HG03095 (cell line): ENCODE results near the gene NECAB2.

ENCODE experiments used
- ATAC-seq: cut with Tn5 transposase; IDR thresholded peaks from one replicate; pipeline ENCODE4 v1.9.1; 2021; ENCODE audit warnings: moderate library complexity; ENCODE audit not compliant: unreplicated experiment

NECAB2 gene

DNA sequence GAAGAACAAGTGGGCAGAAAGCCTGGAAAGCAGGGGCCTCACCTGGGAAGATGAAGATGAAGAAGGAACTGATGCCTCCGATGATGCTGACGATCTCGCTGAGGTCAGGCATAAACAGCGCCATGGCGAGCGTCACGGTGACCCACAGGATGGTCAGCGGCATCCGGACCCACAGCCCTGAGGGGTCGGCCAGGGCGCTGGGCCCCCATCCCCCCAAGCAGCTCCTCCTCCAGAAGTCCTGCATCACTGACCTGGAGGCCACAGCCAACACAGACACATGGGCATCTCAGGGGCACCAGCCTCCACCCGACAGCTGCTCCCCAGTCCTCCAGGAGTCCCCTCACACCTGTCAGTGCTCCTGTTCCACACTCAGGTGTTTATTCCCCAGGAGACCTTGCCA lies 48.4 kb downstream of the NECAB2 start:
- no peak for ATAC-seq

DNA sequence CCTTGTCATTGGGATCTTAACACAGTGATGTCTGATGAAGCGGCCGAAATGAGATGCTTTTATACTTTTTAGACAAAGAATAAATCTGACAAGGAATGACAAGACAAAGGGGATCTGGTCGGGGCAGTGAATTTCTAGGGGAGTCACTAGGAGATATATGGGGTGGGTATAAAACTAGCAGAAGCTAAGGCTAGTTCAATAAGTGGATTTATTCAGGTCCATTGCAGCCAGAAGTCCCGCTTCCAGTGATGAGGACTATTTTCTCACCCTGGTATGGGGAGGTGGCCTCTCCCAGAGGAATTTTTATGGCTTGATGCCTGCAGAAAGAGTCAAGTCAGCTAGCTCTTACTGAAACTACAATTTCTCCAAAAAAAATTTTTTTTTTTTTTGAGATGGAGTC lies 50.7 kb downstream of the NECAB2 start:
- ATAC-seq = no peak

DNA sequence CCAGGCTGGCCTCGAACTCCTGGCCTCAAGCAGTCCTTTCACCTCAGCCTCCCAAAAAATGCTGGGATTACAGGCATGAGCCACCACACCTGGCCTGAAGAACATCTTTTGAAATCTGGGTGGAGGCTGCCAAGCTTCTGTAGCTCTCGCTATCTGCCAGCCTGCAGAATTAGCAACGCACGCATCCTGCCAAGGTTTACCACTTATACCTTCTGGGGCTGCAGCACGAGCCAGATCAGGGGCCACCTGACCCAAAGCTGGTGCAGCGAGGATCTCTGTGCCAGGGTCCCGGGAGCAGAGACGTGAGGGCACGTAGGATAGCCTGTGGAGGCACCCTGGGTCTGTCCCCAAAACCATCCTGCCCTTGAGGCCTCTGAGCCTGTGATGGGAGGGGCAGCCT lies 52.3 kb downstream of the NECAB2 start:
- ATAC-seq = no peak

DNA sequence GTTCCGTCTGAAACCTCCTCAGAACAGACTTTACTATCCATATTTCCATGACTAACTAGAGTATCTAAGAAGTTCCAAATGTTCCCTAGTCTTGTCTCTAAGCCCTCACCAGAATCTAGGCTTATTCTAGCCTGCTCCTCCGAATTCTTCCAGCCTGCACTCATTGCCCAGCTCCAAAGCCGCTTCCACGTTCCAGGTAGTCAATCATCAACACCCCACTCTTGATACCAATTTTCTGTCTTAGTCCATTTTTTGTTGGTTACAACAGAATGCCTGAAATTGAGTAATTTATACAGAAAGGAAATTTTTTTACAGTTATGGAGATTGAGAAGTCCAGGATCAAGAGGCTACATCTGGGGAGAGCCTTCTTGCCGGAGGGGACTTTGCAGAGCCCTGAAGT lies 53.4 kb downstream of the NECAB2 start:
- no peak for ATAC-seq

DNA sequence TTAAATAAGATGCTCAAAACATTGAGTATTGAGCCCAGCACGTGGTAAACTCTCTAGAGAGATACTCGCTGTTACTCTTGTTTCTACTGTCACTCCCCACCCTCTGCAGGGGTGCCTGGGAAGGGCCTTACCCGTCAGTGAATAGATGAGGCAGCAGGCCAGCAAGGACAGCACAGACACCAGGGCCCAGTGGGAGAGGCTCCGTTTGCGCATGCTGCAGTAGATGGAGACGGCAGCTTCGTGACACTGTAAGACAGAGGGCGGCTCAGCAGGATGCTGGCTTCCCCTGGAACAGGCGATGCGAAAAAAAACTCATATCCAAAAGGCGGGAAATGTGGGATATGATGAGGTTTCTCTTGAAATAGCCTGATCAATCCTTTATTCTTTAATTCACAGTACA lies 54.6 kb downstream of the NECAB2 start:
- no peak for ATAC-seq

DNA sequence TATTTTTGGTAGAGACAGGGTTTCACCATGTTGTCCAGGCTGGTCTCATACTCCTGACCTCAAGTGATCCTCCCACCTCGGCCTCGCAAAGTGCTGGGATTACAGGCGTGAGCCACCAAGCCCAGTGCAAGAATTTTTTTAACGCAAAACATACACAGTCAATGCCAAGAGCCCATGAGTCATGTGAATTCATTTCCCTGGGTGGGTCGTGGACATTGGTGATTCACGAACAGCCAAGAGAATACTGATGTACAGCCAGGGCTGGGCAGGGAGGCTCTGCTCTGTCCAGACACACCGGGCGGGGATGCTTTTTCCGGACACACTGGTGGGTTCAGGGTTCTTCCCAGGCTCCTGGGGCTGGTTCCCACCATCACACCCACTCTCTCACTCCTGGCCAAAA lies 56.8 kb downstream of the NECAB2 start:
- no peak for ATAC-seq

DNA sequence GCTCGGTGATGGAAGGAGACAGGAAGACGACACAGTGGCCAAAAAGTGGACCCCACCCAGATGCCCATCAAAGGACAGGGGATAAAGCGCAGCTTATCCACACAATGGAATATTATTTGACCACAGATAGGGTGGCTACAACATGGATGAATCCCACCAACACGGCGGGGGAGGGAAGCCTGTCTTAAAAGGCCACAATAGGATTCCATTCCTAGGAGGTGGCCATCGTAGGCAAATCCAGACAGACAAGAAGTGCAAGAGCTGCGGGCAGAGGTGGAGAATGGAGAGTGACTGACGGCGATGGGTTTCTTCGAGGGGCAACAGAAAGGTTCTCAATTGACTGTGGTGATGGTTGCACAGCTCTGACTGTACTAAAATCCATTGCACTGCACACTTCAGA lies 58.6 kb downstream of the NECAB2 start:
- ATAC-seq = no peak

DNA sequence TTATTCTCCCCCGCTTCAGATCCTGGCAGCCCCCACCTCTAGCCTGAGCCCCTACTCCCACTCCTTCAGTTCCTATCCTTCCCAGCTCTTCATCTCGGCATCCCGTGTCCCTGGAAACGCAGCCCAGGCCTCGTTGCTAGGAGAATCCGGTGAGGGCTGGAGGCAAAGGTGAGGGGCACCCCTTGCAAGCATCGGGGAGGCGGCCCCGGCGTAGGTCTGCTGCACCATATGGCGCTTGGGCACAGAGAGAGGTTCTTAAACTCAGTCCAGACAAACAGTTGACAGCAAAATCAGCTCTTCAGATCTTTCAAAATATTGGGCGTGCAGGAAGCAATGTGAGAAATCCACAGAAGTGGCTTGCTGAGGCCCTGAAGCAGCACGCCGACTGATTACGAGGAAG lies 59.6 kb downstream of the NECAB2 start:
- ATAC-seq = no peak

DNA sequence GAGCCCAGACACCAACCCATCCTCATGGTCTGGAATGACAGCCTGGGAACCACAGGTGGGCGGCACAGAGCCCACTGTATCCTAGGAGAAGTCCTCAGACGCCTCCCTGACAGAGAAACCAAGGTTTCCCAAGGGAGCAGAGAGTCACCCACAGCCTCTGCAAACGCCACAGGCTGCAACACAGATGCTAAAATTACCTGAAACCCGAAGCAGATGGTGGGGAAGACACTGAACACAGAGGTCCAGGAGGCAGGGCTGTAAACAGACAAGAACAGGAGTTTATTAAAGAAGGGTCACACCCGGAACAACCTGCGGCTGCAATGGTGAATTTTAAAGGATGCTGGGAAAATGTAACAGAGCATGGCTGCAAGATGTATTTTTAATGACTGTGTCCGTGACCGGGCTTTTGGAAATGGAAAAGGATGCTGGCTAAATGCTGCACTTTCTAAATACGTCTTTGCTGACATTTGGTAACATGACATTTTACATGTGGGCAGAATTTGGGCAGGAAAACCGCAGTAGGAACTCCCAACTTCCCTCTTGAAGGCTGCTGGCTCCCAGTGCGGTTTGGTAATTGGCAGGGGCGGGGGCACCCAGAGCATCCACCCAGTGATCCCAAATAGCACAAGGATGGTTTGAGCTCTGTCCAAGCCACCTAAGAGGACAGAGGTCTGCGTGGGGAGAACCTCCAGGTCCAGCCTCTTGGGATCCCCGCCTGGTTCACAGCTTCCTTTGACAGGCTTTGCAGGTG lies 61.4 kb downstream of the NECAB2 start:
- ATAC-seq = no peak

DNA sequence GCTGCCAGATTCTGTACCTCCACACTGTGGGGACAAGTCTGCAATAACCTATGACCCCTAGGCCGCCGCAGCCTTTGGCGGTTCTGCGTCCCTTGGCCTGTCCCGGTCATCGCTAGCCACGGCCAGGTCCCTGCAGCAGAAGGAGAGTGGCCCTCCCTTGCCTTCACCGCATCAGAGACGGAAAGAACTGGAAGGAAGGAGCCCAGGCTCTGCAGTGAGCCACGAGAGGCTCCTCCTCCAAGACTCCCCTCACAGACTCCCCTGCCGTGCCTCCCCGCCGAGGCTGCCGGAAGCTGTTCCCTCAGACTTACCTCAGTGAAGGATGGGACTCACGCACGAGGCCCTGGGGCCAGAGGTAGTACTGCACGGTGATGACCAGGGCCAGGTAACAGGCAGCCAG lies 63.5 kb downstream of the NECAB2 start:
- ATAC-seq = no peak

DNA sequence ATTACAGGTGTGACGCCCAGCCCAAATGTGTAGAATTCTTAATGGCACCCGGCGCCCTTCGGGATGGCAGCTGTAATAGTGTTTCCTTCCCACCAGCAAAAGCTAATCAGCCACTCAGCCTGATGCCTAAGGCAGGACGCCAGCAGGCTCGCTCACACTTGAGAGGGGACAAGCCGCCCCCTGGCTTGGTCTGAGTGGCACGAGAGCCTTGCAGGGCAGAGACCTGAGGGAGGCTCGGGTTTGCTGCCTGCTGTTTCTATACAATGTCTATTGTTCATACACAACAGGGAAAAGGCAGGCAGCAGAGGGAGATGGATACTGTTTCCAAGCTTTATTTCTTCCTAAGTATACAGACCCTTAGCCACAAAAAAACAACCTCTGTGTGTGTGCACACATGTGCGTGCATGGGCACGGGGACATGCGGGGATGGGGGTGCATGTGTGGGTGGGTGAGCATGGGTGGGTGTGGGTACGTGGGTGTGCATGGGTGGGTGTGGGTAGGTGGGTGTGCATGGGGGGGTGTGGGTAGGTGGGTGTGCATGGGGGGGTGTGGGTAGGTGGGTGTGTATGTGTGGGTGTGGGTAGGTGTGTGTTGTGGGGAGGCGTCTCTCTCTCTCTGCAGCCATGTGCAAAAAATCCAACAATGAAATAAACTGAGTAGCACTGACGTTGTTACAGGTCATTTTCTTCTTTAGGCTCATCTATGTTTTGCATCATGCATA lies 64.6 kb downstream of the NECAB2 start:
- ATAC-seq = no peak

DNA sequence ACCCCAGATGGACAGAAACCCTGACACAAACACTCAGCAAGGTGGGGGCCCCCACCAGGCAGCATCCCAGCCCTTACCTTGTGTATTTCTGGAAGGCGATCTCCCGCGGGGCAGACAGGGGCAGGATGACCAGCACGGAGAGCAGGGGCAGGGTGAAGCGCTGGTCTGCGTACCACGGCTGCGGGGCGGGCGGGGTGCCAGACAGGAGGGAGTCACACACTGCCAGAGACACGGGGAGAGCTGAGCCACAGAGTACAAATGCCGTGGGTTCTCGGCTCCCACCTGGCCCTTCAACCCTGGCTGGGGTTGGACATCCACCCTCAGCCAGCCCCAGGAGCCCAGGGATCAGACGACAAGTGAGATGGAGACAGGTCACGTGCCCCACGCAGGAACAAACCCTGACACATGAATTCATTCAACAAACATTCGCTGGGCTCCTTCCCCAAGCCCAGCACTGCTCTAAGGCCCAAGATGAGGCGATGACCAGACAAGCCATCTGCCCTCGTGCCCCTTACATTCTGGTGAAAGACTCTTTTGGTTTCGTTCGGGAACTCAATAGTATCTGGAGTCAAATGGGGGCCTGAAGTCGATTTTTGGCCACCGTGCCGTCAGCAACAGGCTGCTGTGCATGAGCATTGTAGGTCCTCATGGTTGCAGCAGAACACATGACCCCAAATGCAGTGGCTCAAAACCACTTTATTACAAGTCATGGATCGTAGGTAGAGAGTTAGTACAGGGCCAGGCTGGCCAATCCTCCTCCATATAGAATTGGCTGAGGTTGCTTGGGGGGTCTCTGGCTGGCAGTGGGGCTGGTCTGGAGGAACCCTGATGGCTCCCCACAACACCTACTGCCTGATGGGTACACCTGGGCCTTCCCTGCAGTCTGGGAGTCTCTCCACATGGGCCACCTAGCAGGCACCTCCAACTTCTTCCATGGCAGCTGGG lies 65.5 kb downstream of the NECAB2 start:
- ATAC-seq = no peak

DNA sequence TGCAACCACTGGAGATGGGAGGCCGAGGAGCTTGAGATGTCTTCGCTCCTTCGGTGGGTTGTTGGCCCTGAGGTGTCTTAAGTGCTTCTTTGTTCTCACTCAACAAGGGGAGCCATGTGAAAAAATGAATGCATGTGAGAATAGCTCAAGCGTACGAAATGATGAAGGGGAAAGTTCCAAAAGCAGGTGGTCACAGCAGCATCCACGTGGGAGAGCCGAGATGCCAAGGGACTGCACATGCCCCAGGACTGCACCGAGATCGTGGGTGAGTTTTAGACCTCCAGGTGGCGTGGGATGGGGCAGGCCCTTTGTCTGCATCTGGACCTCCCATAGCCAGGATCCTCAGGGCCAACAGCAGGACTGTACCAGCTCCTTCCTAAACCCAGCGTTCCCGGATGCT lies 66.5 kb downstream of the NECAB2 start:
- ATAC-seq = no peak

DNA sequence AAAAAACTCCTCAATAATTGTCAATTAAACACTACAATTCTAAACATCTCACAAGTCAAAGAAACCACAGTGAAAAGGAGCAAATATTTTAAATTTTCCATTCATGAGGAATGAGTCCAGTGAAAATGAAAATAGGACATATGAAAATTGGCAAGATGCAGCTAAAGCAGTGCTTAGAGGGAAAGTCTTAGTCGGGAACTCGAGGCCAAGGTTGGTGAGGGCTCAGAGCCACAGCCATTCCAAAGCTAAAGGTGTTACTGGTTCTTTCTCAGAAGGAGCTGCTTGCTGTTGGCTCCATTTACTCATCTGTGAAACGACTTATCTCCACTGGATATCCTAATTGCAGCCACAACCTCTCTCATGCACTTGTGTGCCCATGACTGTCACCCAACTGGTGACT lies 68.1 kb downstream of the NECAB2 start:
- ATAC-seq = no peak

DNA sequence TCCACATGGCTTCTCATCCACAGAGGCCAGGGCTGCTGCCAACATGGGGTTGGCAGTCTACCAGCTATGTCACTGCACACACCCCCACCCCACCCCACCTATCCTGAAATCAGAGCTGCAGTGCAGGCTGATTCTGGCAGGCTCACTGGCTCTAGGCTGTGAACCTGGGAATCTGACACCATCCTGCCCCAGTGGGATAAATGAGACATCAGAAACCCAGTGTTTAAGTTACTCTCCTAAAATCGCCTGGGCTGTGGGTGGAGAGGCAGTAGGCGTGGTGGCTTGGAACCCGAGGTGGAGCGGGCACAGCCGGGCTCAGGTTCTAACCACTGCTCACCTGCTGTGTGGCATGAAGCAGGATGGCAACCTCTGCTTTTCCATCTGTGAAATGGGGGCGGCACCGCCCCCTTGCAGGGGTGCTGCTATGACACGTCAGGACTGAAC lies 69.0 kb downstream of the NECAB2 start:
- ATAC-seq = no peak

DNA sequence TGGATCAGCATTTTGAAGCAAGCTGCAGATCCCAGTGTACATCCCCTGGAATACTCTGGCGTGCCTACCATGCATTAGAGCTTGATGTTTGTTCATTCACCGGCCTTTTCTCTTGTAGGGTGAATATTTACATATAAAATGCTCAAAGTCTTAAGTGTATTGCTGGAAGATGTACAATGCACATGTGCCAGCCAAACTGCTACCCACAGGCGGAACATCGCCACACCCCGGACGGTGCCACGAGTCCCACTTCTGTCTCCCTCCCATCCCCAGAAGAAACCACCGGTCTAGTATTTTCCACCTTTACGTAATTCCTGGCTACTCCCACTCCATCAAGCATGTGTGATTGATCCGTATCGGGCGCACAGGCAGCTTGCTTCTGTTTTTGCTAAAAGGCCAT lies 70.4 kb downstream of the NECAB2 start:
- ATAC-seq = no peak

DNA sequence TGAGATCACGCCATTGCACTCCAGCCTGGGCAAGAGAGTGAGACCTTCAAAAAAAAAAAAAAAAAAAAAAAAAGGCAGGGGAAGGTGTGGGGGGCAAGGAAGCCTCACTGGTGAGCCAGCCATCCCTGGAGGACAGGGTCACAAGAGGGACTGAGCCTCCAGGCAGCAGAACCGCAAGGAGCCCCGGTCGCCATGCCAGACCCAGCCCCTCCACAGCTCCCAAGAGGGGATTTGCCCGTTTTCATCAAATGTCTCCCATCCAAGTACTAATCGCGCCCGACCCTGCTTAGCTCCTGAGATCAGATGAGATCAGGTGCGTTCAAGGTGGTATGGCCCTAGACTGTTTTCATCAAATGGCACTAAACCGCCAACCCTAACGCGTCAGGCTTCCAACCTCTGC lies 71.7 kb downstream of the NECAB2 start:
- no peak for ATAC-seq

DNA sequence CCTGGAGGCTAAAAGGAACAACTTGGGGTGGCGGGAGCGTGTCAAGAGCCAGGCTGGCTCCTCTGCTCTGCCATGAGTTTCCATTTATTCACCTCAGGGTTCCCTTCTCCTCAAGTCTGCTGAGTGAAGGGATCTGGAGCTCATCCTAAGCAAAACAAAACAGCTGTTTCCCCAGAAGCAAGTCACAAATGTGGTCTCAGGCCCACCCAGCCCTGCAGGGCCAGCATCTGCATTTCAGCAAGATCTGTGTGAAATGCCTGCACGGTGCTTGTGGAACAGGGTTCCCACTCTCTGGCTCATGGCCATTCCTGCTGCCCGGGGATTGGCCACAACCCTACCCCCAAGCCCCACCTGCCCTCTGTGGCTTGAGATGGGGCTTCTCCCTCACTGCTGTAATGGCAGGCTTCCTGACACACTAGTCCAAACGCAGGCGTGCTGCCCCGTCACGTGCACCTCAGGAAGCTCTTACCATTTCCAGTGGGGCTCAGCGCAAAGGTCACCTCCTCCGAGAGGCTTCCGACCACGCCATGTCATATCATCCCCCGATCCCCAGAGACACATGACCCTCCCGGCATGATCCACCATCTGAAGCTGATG lies 72.3 kb downstream of the NECAB2 start:
- no peak for ATAC-seq

DNA sequence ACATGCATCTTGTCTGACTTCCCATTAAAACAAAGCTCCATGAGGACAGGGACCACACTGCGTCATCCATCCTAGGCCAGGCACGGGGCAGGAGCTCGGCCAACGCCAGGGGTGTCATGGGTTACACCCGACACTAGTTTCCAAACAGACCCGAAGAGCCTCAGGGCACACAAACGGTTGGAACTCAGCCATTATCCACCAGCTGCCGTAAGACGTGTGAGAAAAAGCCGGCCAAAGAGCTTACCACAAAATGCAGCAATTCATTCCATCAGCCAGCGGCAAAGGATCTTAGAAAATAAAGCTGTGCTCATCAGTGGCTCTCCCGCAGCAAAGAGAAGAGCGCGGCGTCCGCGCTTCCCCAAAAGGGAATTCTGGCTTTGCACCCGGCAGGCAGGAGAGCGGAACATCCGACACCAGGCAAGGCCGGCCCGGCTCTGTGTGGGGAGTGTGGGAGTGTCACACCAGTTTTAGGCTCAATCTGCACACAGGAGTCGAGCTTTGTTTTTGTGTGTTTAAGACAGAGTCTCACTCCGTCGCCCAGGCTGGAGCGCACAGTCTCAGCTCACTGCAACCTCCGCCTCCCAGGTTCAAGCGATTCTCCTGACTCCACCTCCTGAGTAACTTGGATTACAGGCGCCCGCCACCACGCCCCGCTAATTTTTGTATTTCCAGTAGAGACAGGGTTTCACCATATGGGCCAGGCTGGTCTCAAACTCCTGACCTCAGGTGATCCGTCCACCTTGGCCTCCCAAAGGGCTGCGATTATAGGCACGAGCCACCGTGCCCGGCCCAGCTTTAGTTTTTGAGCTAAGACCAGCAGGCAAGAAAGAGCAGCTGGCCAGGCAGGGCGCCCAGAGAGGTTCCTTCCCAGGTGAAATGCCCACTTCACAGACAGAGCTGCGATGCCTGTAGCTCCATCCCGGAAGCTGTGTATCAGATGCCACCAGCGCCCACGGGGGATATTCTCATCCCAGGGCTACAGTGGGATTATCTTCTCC lies 73.1 kb downstream of the NECAB2 start:
- no peak for ATAC-seq

DNA sequence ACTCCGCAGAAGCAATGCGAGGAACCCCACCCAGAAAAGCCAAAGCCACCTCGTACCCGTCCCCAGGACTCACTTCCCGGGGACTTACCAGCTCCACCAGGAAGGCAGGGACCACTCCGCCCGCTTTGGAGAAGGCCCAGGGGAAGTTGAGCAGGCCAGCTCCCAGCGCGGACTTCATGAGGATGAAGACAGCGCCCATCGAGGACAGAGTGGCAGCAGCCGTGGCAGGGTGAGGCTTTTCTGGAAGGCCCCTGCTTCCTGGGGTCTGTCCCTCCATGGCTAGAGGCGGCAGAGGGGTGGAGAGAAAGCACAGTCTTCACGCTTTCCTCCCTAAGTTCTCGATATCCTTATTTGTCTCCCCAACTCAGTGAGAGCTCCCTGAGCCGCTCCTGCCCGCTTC lies 73.8 kb downstream of the NECAB2 start:
- no peak for ATAC-seq
